ENCODE results near the gene CFHR5. TPM values are rescaled to one million over a fixed set of nuclear protein-coding genes. Genes with fewer than 3 reads are reported as not detected.

CFHR5 gene
- total and polyA plus RNA-seq, 2 of the 13 experiments (the other 11 are each of a cell fraction or from before 2014, with no cell fraction given) = not detected

- TF ChIP-seq SKI (IDR thresholded peaks at IDR 0.05; ENCODE audit: partially characterized antibody) (no peak), ZSCAN9 (CRISPR knock-in tag; IDR thresholded peaks at IDR 0.05; ENCODE audit: borderline replicate concordance) (no peak)
Measured at GRCh38 chr1:196955926-196956325, 21.4 kb upstream of the CFHR5 start (continued).

- Histone ChIP-seq H3K27ac (ENCODE audit: extremely low read length, insufficient read depth, low read length) (no peak overlapping the region), H2AFZ (ENCODE audit: low read length) (no peak overlapping the region), H3K9ac (ENCODE audit: insufficient read depth, low read depth, low read length) (no peak overlapping the region), H3K4me1 (ENCODE audit: insufficient read depth, low read length) (no peaks in the 10 kb centered on the region), H3K4me3 (replicated peaks in 1 of 3; ENCODE audit: insufficient read depth in 1 of 3, low read depth in 2 of 3, low read length in 3 of 3) (no peak overlapping the region), H3K9me3 (ENCODE audit: low read length) (no peaks in the 10 kb centered on the region), H3K27me3 (ENCODE audit: control insufficient read depth in 1 of 2, insufficient read depth in 2 of 2, low read length in 2 of 2) (no peaks in the 10 kb centered on the region), H4K20me1 (ENCODE audit: insufficient read depth, low read length) (no peaks in the 10 kb centered on the region), H3K79me2 (ENCODE audit: insufficient read depth, low read length) (no peaks in the 10 kb centered on the region), H3K4me2 (ENCODE audit: low read depth, low read length) (no peak overlapping the region), H3K36me3 (replicated peaks in 1 of 2; ENCODE audit: control insufficient read depth in 1 of 2, insufficient read depth in 2 of 2, low read length in 2 of 2) (no peaks in the 10 kb centered on the region)
- intact Hi-C loops (cut with micrococcal nuclease; ENCODE audit: unreplicated experiment) (no loop called here), in situ Hi-C loops (cut with HindIII; ENCODE audit: extremely low pct_ligation_motif_present, low pct_unique_long_range_greater_than_20kb) (no loop called here)
- DNase-seq (ENCODE audit: low spot score) (no peak), FAIRE-seq (no peak), ATAC-seq (no peak)
- no TSS peak for BruUV-seq (replicated peaks)
- CTCF ChIA-PET (ENCODE audit: low intra/inter-chr PET ratio, low total read pairs) = no interaction called here
- POLR2A ChIA-PET = no interaction called here
- 0% methylated on average over 3 of the region's 3 CpGs for WGBS (ENCODE audit: low lambda C conversion rate)
- peak; percentile 74 for TF ChIP-seq MNT (IDR thresholded peaks at IDR 0.05)
- TF ChIP-seq PRDM10 (CRISPR knock-in tag; IDR thresholded peaks at IDR 0.05; ENCODE audit: low read depth) = no peak
Measured at GRCh38 chr1:196960854-196961253, 16.5 kb upstream of the CFHR5 start.

Data from HepG2 (cell line).